Ovary (tissue), 3 donors: Measurements from ENCODE around the gene PTPRCAP.

Experiments
- EP300 ChIP-seq: sonication (generic); formaldehyde crosslinking; IDR thresholded peaks from one replicate; pipeline ENCODE4 v1.6.1; 2017; ENCODE audit warnings: antibody characterized with exemption
- TF ChIP-seq, protein P1 (sequence below), 3 donors: fragments of 450-650 bp in 2 of 3; fragments of 200-600 bp in 1 of 3; IDR thresholded peaks; one replicate each; pipeline versions ENCODE4 v1.5.1 to v1.8.0; 2016 to 2022; ENCODE audit warnings: antibody characterized with exemption in 3 of 3, mild to moderate bottlenecking in 1 of 3
- donor health status: DM: no; HTN: no; CAD: no.

DNA sequence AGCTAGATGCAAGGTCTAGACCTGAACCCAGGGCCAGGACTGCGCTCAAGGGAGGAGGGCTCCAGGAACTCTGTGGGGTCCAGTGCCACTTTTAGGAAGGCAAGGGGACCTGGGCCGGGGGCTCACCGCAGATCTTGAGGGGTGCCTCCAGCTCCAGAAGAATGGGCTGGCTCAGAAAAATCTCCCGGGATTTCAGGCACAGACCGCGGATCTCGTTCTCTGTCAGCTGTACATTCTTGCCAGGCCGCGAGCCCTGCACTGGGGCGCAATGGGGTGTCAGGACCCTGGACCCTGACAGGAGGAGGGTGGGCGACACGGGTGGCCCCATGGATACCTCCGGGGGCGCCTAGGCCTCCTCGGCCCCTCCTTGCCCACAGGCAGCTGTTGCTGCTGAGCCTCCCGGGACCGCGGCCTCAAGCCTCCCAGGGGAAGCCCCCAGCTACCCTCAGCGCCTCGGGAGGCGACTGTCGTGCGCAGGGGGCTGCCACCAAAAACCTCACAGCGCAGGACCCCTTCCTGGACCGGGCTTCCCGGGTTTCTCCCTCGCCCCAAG, 36.5 kb downstream of the PTPRCAP start:
- TF ChIP-seq, protein P1, sequence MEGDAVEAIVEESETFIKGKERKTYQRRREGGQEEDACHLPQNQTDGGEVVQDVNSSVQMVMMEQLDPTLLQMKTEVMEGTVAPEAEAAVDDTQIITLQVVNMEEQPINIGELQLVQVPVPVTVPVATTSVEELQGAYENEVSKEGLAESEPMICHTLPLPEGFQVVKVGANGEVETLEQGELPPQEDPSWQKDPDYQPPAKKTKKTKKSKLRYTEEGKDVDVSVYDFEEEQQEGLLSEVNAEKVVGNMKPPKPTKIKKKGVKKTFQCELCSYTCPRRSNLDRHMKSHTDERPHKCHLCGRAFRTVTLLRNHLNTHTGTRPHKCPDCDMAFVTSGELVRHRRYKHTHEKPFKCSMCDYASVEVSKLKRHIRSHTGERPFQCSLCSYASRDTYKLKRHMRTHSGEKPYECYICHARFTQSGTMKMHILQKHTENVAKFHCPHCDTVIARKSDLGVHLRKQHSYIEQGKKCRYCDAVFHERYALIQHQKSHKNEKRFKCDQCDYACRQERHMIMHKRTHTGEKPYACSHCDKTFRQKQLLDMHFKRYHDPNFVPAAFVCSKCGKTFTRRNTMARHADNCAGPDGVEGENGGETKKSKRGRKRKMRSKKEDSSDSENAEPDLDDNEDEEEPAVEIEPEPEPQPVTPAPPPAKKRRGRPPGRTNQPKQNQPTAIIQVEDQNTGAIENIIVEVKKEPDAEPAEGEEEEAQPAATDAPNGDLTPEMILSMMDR (IDR thresholded peaks at IDR 0.05) = no peak
- TF ChIP-seq EP300 = no peak
